HG03442 (cell line): ENCODE measurements around the gene CASZ1.

Experiments used
- ATAC-seq: cut with Tn5 transposase; IDR thresholded peaks from one replicate; pipeline ENCODE4 v1.9.1; 2021; ENCODE audit warnings: mild to moderate bottlenecking, moderate library complexity; ENCODE audit not compliant: unreplicated experiment

Gene CASZ1

DNA sequence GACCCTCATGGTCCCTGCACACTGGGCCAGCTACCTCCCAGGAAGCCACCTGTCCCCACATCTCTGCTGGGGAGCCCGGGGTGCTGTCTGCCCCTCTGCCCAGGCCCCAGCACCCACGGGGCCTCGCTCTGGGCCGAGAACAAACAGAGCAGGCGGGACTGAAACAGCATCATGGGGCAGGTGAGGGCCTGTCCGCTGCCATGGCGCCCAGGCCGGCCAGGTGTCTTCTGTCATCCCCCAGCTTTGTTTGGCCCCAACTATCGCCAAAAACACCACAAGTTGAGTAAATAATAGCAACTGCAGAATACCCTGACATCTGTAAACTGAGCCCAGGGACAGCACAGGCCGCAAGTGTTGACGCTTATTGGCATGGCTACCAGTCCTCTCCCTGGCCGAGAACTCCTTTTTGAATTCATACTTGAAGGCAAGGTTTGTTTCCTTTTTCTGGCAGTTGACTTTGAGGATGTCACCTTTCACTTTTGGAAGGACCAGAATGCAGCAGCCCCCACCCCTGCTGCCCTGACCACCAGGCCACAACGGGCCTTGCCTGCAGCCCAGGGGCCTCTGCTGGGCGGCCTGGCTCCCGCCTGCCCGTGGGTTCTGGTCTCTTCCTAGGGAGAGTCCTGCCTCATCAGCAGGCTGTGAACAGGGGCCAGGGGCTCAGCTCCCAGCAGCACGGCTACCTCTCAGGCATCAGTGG lies 152.7 kb downstream of the CASZ1 start:
- no peak for ATAC-seq

GRCh38 chr1:10642403-10643080 lies 153.9 kb downstream of the CASZ1 start:
- no peak for ATAC-seq

GRCh38 chr1:10641976-10642375 lies 154.5 kb downstream of the CASZ1 start:
- no peak for ATAC-seq

- no peak for ATAC-seq
These were observed 155.4 kb downstream of the CASZ1 start for GRCh38 chr1:10640843-10641553.

DNA sequence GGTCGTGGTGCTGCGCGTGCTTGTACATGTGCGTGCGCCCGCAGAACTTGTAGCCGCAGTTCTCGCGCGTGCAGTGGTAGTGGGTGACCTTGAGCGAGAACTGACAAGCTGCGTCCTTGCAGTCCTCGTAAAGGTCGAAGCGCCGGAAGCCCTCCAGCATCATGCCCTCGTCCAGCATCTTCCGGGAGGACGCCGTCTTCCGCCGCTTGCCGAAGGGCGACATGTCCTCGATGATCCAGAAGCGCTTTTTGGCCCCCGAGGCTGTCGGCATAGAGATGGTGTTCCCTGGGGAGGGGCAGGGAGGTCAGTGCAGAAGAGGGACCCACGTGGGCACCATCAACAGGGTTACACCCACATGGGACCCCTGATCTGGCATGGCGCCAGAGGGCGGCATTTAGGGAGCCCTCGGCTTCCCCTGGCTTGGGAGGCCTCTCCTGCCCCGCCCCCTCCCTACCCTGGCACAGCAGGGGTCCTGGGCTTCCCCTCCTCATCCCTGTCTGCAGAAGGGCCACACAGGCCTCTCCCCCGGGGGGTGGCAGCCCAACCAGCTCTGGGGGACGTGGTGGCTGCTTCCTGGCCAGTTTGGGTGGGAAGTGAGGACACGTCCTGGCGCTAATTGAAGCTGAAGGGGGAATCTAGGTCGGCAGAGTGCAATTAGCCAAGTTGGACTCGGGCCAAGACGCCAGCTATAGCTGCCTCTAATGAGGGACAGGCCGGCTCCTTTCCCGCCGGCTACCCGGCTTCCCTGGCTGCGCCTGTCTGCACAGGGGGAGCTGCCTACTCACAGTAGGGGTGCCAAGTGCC lies 156.5 kb downstream of the CASZ1 start:
- no peak for ATAC-seq

- no peak for ATAC-seq
These were observed 157.3 kb downstream of the CASZ1 start for GRCh38 chr1:10639011-10639774.

DNA sequence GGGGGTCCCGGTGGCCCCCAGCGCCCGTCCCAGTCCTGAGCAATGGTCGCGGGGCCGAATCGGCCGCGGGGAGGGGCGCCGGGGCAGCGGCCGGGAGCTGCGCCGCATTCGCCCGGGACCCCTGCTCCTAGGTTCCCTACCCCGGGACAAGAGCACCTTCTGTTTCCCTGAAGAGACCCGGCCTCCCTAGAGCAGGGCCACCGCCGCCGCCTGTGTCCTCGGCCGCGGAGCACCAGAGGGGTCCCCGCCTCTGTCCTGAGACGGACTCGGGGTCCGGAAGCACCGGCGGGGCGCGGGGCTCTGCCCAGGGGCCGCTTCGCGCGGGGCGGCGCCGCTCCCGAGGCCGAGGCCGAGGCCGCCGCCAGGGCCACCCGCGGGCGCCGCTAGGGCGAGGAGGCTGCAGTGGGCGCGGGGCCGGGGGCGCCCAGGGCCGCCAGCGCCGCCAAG lies 157.9 kb downstream of the CASZ1 start:
- ATAC-seq: no peak

DNA sequence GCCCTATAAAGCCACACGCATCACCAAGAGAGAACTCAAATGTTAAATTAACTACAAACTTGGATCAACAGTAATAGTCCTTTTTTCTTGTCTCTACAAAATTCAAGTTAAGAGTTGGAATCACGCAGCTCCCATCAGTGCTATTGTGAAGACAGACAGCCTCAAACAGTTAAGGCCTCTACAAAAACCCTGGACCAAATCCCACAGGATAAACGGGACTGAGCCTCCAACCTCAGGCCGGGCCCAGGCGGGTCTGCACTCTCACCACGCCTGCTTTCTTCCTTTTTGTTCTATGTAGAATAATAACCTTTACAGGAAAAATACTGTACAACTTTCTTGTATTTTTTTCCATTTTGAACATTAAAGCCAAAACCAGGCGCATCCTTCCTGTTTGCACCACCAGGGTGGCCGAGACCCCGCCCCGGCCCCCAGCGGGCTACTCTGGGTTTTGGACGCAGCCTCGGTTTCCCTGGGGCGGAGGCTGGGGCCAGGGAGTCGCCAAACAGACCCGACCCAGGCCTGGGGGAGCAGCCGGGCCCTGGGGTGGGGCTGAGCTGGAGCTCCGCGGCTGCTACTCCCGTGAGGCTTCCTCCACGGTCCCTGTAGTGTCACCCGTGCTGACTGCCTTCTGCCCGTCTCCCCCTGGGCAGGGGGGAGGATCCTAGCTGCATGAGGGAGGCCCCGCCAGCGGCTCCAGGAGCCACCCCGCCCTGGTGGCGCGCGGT lies 158.4 kb downstream of the CASZ1 start:
- no peak for ATAC-seq

- ATAC-seq: no peak
These were observed 159.0 kb downstream of the CASZ1 start for GRCh38 chr1:10637400-10637799.

DNA sequence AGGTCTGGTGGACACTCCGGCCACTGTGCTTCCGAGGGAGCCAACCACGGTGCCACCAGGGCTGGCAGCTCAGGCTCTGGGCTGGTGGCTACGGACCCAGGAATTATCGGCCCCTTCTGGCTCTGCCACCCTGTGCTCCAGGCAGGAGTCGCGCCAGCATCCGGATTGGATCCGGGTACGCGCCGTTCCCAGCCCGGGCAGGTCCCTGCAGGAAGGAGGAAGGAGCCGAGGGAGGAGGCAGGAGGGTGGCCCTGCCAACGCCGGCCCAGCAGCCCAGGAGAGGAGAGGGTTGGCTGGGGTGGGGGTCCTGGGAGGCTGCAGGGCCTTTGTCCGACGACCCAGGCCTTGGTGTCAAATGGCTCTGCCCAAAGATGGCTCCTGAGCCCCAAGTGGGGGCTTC lies 160.5 kb downstream of the CASZ1 start:
- no peak for ATAC-seq

DNA sequence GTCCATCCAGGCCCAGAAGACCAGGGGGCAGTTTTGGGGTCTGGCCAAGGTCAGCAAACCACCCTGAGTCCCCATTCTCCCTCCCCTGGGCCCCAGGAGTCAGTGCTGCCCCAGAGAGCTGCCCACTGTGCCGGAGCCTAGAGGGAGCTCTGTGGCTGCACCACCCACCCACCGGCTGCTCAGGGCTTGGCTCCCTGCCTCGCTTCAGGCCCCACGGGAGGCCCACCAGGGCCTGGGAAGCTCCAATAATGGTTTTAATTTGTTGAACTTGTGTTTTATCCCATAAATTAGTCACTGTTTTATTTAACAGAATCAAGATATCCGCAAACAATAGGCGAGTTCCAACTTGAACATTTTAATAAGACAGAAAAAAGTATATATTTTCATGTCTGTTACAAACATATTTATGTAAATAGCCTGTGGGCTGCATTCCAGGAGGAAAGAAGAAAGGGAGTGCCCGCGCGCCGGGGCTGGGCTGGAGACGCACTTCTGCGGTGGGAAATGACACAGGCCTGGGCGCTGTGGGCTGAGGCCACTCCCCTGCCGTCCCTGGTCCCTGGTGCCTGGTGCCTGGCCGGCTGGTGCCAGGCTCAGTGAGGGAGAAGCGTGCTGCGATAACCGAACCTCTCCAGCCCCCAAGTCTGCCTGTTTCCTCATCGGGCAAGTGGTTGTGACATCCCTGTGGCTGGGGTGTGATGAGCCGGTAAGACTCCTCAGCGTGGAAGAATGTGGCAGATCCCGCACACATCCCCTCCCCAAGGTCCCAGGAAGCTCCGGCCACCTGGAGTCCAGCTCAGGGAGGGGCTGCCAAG lies 161.2 kb downstream of the CASZ1 start:
- no peak for ATAC-seq

DNA sequence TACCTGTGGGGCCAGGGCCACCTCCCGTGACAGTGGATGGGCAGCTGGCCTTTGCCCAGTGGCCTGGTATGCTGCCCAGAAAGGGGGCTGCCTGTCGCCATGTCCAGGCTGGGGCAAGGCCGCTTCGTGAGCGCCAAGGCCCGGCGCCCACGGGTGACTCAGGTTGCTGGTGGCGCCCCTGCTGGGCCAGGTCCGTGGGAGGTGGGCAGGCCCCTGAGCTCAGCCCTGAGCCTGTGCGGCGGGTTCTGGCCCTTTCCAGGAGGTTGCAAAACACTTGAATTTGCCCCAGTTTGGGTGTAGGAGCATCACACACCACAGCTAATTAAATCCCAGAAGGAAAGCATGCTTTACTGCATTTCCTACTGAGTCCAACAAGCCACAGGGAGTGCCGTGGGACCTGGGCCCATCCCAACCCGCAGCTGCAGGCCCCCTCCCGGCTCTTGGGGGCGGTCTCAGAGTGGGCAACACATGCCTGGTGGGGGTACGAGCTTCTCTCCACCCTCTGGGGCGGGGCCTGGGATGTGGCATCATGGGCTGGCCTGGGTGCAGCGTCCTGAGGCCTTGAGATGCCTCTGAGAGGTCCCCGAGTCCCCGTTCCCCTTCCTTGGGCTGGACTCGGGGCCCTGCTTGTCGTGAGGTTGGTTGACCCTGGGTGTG lies 161.9 kb downstream of the CASZ1 start:
- no peak for ATAC-seq

GRCh38 chr1:10634075-10634427 lies 162.4 kb downstream of the CASZ1 start:
- no peak for ATAC-seq

GRCh38 chr1:10633416-10633815 lies 163.0 kb downstream of the CASZ1 start:
- ATAC-seq: no peak

GRCh38 chr1:10632691-10633090 lies 163.8 kb downstream of the CASZ1 start:
- no peak for ATAC-seq

- ATAC-seq: no peak
These were observed 164.4 kb downstream of the CASZ1 start for GRCh38 chr1:10631811-10632593.

DNA sequence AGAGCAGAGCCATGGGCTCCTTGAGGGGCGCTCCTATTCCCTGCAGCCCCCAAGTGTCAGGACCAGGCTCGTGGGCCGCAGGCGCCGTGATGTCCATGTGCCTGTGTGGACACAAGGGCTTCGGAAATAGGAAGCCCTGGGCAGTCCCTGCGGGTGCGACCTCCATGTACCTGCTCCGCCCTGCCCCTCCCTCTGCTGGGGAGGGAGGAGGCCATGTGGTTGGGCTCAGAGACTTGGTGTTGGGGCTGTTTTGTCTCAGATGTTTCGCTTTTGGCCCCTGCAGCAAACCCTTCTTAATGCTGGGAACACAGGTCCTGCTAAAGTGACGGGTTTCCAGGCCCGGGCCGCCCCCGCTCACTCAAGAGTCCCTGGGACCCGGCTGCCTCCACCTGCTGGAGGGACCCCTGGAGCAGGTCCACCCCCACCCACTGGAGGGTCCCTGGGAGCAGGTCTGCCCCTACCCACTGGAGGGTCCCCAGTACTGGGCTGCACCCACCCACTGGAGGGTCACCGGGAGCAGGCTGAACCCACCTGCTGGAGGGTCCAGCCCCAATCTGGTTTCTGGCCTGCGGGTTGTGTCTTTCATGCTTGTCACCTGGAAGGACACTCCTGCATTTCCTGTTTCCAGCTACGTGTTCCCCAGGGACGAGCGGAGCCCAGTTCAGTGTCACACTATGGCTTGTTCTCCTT lies 165.2 kb downstream of the CASZ1 start:
- no peak for ATAC-seq
